ENCODE data around the gene EPS8L2. TPM values are rescaled to one million over a fixed set of nuclear protein-coding genes. Genes with fewer than 3 reads are reported as not detected.

EPS8L2 gene
- total RNA-seq, 1 donor = 47.9 TPM

GRCh38 chr11:697811-698311 is 8.2 kb upstream of the EPS8L2 start:
- DNase-seq (ENCODE audit: low read depth) = peak; percentile 38
- TF ChIP-seq, protein P1, sequence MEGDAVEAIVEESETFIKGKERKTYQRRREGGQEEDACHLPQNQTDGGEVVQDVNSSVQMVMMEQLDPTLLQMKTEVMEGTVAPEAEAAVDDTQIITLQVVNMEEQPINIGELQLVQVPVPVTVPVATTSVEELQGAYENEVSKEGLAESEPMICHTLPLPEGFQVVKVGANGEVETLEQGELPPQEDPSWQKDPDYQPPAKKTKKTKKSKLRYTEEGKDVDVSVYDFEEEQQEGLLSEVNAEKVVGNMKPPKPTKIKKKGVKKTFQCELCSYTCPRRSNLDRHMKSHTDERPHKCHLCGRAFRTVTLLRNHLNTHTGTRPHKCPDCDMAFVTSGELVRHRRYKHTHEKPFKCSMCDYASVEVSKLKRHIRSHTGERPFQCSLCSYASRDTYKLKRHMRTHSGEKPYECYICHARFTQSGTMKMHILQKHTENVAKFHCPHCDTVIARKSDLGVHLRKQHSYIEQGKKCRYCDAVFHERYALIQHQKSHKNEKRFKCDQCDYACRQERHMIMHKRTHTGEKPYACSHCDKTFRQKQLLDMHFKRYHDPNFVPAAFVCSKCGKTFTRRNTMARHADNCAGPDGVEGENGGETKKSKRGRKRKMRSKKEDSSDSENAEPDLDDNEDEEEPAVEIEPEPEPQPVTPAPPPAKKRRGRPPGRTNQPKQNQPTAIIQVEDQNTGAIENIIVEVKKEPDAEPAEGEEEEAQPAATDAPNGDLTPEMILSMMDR (IDR thresholded peaks at IDR 0.05; ENCODE audit: insufficient read depth, low read length) = no peak
- H3K4me3 ChIP-seq (ENCODE audit: low read depth, low read length) = peak overlapping the region; percentile 41

DNA sequence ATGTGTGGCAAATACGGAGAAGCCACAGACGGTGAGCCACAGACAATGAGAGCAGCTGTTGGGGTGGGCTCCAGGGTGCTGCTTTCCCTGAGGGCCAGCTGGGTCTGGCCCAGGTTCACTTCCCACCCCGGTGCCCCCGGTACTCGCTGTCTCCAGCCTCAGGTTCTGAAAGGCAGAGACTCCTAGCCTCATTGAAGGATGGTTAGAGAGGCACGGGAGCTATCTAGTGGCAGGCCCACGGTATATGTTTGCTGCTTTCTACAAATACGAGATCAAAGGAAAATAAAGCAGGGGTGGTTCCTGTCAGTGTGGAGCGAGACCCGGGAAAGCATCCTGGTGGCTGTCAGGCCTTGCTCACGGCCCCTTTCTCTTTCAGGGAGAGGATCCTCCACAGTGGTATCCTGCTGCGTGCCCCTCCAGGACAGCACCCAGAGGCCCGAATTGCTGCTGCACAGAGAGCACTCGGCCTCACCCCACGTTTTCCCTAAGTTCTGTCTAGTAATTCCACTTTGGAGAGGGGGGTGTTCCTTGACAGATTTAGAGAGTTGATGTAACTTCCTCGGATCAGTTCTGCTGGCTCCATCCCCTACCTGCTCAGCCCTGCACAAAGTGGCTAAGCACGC is 7.4 kb upstream of the EPS8L2 start:
- TF ChIP-seq, protein P1 (IDR thresholded peaks at IDR 0.05; ENCODE audit: insufficient read depth, low read length) = no peak
- no peak for DNase-seq (ENCODE audit: low read depth)
- no peak overlapping the region for H3K4me3 ChIP-seq (ENCODE audit: low read depth, low read length)

GRCh38 chr11:699116-699508 is 6.9 kb upstream of the EPS8L2 start:
- TF ChIP-seq, protein P1 (IDR thresholded peaks at IDR 0.05; ENCODE audit: insufficient read depth, low read length) = no peak
- H3K4me3 ChIP-seq (ENCODE audit: low read depth, low read length) = no peak overlapping the region
- DNase-seq (ENCODE audit: low read depth) = no peak

- TF ChIP-seq, protein P1 (IDR thresholded peaks at IDR 0.05; ENCODE audit: insufficient read depth, low read length) = no peak
- H3K4me3 ChIP-seq (ENCODE audit: low read depth, low read length) = no peak overlapping the region
- DNase-seq (ENCODE audit: low read depth) = no peak
These were observed 6.3 kb upstream of the EPS8L2 start for GRCh38 chr11:699753-700152.

GRCh38 chr11:701741-702461 is 4.1 kb upstream of the EPS8L2 start:
- H3K4me3 ChIP-seq (ENCODE audit: low read depth, low read length) = no peak overlapping the region
- no peak for DNase-seq (ENCODE audit: low read depth)
- TF ChIP-seq, protein P1 (IDR thresholded peaks at IDR 0.05; ENCODE audit: insufficient read depth, low read length) = no peak

DNA sequence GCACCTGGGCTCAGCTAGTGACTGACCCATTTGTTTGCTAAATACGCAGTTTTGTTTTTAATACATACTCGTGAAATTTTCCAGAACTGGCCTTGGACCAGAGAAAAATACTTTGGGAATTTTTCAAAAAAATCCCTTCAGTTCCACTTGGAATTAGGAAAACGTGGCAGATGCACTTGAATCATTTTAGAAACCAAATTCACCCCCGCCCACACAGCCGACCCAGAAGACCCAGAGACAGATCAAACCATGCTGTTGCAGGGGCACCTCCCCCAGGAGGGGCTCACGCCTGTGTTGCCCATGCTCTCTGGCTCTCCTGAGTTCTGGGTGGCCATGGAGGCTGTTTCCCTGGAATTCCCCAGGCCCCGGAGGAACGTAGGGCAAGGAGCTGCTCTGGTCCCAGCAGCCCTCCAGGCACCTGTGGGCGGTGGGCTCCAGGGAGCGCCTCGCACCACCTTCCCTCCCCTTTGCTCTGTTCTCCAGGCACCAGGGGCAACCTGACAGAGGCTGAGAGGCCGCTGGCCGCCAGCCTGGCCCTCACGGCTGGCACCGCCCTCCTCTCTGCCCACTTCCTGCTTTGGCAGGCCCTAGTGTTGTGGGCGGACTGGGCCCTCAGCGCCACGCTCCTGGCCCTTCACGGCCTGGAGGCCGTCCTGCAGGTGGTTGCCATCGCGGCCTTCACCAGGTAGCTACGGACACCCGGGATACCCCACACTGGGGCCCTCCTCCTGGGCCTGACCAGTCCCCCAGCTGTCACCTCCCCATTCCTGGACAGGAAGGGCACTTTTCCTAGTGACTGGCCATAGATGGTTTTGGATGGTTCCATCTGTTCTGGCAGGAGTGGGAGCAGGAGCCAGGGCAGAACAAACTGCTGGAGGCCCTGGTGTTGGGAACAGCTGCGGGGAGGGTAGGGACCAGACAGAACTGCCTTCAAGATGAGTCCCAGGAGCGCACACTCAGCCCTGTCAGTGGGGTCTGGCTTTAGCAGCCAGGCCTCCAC is 3.3 kb upstream of the EPS8L2 start:
- TF ChIP-seq, protein P1 (IDR thresholded peaks at IDR 0.05; ENCODE audit: insufficient read depth, low read length) = no peak
- no peak overlapping the region for H3K4me3 ChIP-seq (ENCODE audit: low read depth, low read length)
- DNase-seq (ENCODE audit: low read depth) = no peak

All from fibroblast of the aortic adventitia (primary cell).